Osteoblast (primary cell): Measurements from ENCODE around the gene SLFN14. TPM values are rescaled to one million over a fixed set of nuclear protein-coding genes. Genes with fewer than 3 reads are reported as not detected.

Source experiments
- DNase-seq: peaks from one replicate; pipeline ENCODE4 v3.0.0; 2011; ENCODE audit warnings: low spot score, mixed read lengths; ENCODE audit not compliant: insufficient read length; ENCODE audit errors: missing footprints
- H2AFZ ChIP-seq: 2 replicates; pipeline ENCODE4 v1.6.0; 2011; ENCODE audit warnings: mild to moderate bottlenecking, low read length
- H3K27ac ChIP-seq: 2 replicates; pipeline ENCODE4 v1.5.1; 2011; ENCODE audit warnings: mild to moderate bottlenecking, low read depth, low read length, moderate library complexity
- H3K27me3 ChIP-seq: 2 replicates; pipeline ENCODE4 v1.6.0; 2012; ENCODE audit warnings: mild to moderate bottlenecking, control low read depth, inconsistent platforms, low read length, moderate library complexity; ENCODE audit not compliant: insufficient read depth
- H3K36me3 ChIP-seq: 2 replicates; pipeline ENCODE4 v1.5.1; 2011; ENCODE audit warnings: mild to moderate bottlenecking, low read length, control low read depth, moderate library complexity; ENCODE audit not compliant: insufficient read depth
- H3K4me1 ChIP-seq: 2 replicates; pipeline ENCODE4 v1.5.1; 2011; ENCODE audit warnings: mild to moderate bottlenecking, low read length, control low read depth, moderate library complexity; ENCODE audit not compliant: insufficient read depth
- H3K4me2 ChIP-seq: 2 replicates; pipeline ENCODE4 v1.6.0; 2011; ENCODE audit warnings: mild to moderate bottlenecking, low read length; ENCODE audit not compliant: insufficient read depth
- H3K4me3 ChIP-seq: fragments of 200-600 bp; sonication (generic); 3 replicates; pipeline ENCODE4 v1.5.1; 2012; ENCODE audit warnings: mild to moderate bottlenecking, low read length, inconsistent platforms; ENCODE audit not compliant: insufficient read depth
- H3K79me2 ChIP-seq: 2 replicates; pipeline ENCODE4 v1.6.0; 2012; ENCODE audit warnings: mild to moderate bottlenecking, low read length, control low read depth, inconsistent platforms; ENCODE audit not compliant: insufficient read depth
- H3K9me3 ChIP-seq: 2 replicates; pipeline ENCODE4 v1.5.1; 2011; ENCODE audit warnings: low read depth, low read length, control low read depth
- H4K20me1 ChIP-seq: 2 replicates; pipeline ENCODE4 v1.6.0; 2012; ENCODE audit warnings: mild to moderate bottlenecking, low read length, control low read depth; ENCODE audit not compliant: insufficient read depth
- total RNA-seq: library from RNA; depleted of rRNA; stranded (reverse); fragments of >200 nt; gene quantifications from 2 replicates; pipeline ENCODE4 v1.2.3, GENCODE V29; 2012
- TF ChIP-seq, protein P1 (sequence below): IDR thresholded peaks from 2 replicates; pipeline ENCODE4 v1.5.1; 2011; ENCODE audit warnings: mild to moderate bottlenecking, low read depth, low read length, moderate library complexity; ENCODE audit errors: extremely low read depth

The SLFN14 gene
- total RNA-seq, 1 donor = under 0.01 TPM

DNA sequence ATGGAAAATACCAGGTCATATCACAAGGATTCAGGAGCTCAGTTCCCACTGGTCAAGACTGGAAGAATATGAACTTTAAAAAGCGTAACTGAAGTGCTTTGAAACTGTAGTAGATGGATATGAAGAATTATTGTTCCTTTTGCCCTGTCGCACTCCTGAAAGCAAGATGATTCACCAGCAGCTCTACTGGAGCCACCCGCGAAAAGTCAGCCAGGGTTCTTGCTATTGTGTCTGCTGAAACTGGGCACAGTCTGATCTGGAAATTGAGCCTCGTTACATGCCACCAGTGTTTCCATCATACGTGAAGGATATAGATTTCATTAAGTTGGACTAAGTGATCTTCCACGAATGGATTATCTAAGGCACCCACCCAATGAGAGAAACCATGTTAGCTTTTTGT, 43.1 kb upstream of the SLFN14 start:
- Histone ChIP-seq H3K9me3 (no peaks in the 10 kb centered on the region), H3K4me3 (no peak overlapping the region), H3K79me2 (peaks cover 15% of the 10 kb centered on the region), H3K4me2 (no peak overlapping the region), H4K20me1 (peaks cover 3% of the 10 kb centered on the region), H3K36me3 (peaks cover 67% of the 10 kb centered on the region), H3K27ac (no peak overlapping the region), H2AFZ (no peak overlapping the region), H3K4me1 (no peaks in the 10 kb centered on the region), H3K27me3 (no peaks in the 10 kb centered on the region)
- TF ChIP-seq, protein P1, sequence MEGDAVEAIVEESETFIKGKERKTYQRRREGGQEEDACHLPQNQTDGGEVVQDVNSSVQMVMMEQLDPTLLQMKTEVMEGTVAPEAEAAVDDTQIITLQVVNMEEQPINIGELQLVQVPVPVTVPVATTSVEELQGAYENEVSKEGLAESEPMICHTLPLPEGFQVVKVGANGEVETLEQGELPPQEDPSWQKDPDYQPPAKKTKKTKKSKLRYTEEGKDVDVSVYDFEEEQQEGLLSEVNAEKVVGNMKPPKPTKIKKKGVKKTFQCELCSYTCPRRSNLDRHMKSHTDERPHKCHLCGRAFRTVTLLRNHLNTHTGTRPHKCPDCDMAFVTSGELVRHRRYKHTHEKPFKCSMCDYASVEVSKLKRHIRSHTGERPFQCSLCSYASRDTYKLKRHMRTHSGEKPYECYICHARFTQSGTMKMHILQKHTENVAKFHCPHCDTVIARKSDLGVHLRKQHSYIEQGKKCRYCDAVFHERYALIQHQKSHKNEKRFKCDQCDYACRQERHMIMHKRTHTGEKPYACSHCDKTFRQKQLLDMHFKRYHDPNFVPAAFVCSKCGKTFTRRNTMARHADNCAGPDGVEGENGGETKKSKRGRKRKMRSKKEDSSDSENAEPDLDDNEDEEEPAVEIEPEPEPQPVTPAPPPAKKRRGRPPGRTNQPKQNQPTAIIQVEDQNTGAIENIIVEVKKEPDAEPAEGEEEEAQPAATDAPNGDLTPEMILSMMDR = no peak
- DNase-seq = no peak

DNA sequence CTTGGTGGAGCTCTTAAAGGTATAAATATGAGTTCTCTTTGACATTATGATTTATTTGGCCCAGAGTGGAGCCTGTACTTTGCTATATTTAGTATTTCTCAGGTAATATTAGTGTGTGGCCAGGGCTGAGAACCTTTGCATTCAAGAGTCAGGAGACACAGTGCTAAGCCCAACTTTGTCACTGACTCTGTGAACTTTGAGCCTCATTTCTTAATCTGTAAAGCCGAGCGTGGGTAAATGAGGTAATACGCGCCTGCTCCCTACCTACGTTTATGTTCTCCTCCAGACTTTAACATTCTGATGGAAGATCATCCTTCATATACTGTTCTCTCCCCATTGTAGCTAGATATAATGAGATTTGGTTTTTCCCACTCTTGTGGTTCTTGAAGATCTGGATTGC, 37.0 kb upstream of the SLFN14 start:
- TF ChIP-seq, protein P1 = no peak
- Histone ChIP-seq H3K36me3 (peaks cover 67% of the 10 kb centered on the region), H3K27me3 (no peaks in the 10 kb centered on the region), H3K4me1 (no peaks in the 10 kb centered on the region), H3K4me3 (no peak overlapping the region), H3K27ac (no peak overlapping the region), H3K4me2 (no peak overlapping the region), H3K79me2 (peaks cover 71% of the 10 kb centered on the region), H2AFZ (no peak overlapping the region), H3K9me3 (no peaks in the 10 kb centered on the region), H4K20me1 (peaks cover 9% of the 10 kb centered on the region)
- DNase-seq = no peak

DNA sequence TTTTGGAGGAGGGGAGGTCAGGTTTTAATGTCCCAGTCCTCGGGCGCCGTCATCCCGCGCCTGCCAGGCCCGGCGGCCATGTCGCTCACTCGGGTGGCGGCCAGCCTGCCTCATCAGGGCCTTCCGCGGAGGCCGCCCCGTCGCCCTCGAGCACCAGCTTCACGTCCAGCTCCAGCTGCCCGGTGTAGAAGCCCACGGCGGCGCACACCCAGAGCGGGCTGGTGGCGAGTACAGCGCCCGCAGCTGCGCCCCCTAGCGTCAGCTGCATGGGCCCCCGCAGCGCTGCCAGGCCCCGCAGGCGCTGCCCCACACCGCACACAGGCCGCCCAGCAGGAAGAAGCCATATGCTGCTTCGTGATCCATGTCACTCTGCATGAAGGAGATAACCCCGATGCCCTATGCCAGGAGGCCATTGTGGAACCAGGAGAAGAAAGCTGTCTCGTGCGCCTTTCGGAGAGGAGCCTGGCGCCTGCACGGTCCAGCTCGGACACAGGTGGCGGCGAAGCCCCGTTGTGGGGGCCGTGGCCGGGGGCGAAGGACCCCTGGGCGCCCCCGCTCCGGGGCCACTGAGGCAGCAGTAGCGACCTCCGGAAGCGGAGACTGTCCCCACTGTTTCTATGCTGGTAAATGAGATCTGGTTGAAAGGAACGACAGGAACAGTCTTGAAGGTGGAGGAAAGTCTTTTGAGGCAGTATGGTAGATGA, 36.1 kb upstream of the SLFN14 start:
- DNase-seq = no peak
- H4K20me1 ChIP-seq = peaks cover 13% of the 10 kb centered on the region
- H3K4me3 ChIP-seq = no peak overlapping the region
- H3K4me1 ChIP-seq = no peaks in the 10 kb centered on the region
- H3K27me3 ChIP-seq = no peaks in the 10 kb centered on the region
- H2AFZ ChIP-seq = no peak overlapping the region
- H3K79me2 ChIP-seq = peaks cover 80% of the 10 kb centered on the region
- H3K4me2 ChIP-seq = no peak overlapping the region
- TF ChIP-seq, protein P1 = no peak
- no peaks in the 10 kb centered on the region for H3K9me3 ChIP-seq
- H3K36me3 ChIP-seq = peaks cover 59% of the 10 kb centered on the region
- no peak overlapping the region for H3K27ac ChIP-seq

DNA sequence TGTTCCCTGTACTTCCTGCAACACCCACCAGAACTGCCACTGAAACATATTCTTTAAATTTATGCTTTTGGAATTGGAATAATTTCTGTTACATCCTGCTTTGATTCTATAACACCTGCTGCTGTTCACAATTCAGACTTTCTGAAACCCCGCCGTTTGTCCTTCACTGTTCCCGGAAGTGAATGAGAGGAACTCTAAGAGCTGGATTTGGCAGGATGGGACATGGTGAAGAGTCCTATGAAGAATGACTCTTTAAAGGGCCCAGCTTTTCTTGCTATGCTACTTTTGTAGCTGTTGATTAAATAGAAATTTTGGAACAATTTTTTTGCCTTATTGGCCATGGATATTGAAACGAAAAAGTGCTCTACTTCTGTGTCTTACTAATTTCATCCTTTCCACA, 35.5 kb upstream of the SLFN14 start:
- Histone ChIP-seq H3K9me3 (no peaks in the 10 kb centered on the region), H3K27ac (no peak overlapping the region), H4K20me1 (peaks cover 15% of the 10 kb centered on the region), H3K4me2 (no peak overlapping the region), H3K36me3 (peaks cover 58% of the 10 kb centered on the region), H3K4me1 (no peaks in the 10 kb centered on the region), H3K27me3 (no peaks in the 10 kb centered on the region), H2AFZ (no peak overlapping the region), H3K4me3 (no peak overlapping the region), H3K79me2 (peaks cover 83% of the 10 kb centered on the region)
- DNase-seq = no peak
- TF ChIP-seq, protein P1 = no peak
